ENCODE results near the gene KMT2C. TPM values are rescaled to one million over a fixed set of nuclear protein-coding genes. Genes with fewer than 3 reads are reported as not detected.
A peak's percentile ranks its signal among the peaks of the same experiment; 100 is the strongest.
"Not testable (repeated sequence)": the region's sequence is repeated elsewhere in the genome, so short reads cannot be mapped to it uniquely, and the experiment has no call there.

Gene KMT2C
- total RNA-seq, 1 donor from 2014 or later, result 42.3 TPM

GRCh38 chr7:152443586-152443985 lies 7.8 kb upstream of the KMT2C start:
- H3K27ac ChIP-seq (replicated peaks), result no peak overlapping the region
- no peaks in the 10 kb centered on the region for H3K9me3 ChIP-seq (replicated peaks)
- intact Hi-C loops (cut with micrococcal nuclease), result no loop called here
- no peak for TF ChIP-seq CTCF (IDR thresholded peaks at IDR 0.05; ENCODE audit: borderline replicate concordance)
- H3K27me3 ChIP-seq (ENCODE audit: low read depth), result no peaks in the 10 kb centered on the region
- H3K4me1 ChIP-seq, result no peaks in the 10 kb centered on the region
- H3K36me3 ChIP-seq, result no peaks in the 10 kb centered on the region
- DNase-seq, result no peak
- H3K4me3 ChIP-seq, result no peak overlapping the region

- H3K27me3 ChIP-seq (ENCODE audit: low read depth), result no peaks in the 10 kb centered on the region
- H3K27ac ChIP-seq (replicated peaks), result no peak overlapping the region
- no peaks in the 10 kb centered on the region for H3K36me3 ChIP-seq
- no peak overlapping the region for H3K4me3 ChIP-seq
- no peaks in the 10 kb centered on the region for H3K9me3 ChIP-seq (replicated peaks)
- no peaks in the 10 kb centered on the region for H3K4me1 ChIP-seq
- intact Hi-C loops (cut with micrococcal nuclease), result no loop called here
- TF ChIP-seq CTCF (IDR thresholded peaks at IDR 0.05; ENCODE audit: borderline replicate concordance), result no peak
- DNase-seq, result no peak
Measured at GRCh38 chr7:152442330-152442835, 6.6 kb upstream of the KMT2C start.

- H3K27me3 ChIP-seq (ENCODE audit: low read depth); DNase-seq; intact Hi-C loops (cut with micrococcal nuclease); H3K4me3 ChIP-seq; H3K9me3 ChIP-seq (replicated peaks); H3K4me1 ChIP-seq; H3K27ac ChIP-seq (replicated peaks); H3K36me3 ChIP-seq: not testable (repeated sequence)
Measured at GRCh38 chr7:152441810-152442209, 6.0 kb upstream of the KMT2C start.

GRCh38 chr7:152441168-152441567 lies 5.4 kb upstream of the KMT2C start:
- H3K9me3 ChIP-seq (replicated peaks); H3K27ac ChIP-seq (replicated peaks); H3K4me3 ChIP-seq; DNase-seq; H3K4me1 ChIP-seq; H3K27me3 ChIP-seq (ENCODE audit: low read depth); intact Hi-C loops (cut with micrococcal nuclease); H3K36me3 ChIP-seq: not testable (repeated sequence)

GRCh38 chr7:152438017-152438416 lies 2.2 kb upstream of the KMT2C start:
- H3K36me3 ChIP-seq; DNase-seq; H3K27ac ChIP-seq (replicated peaks); intact Hi-C loops (cut with micrococcal nuclease); H3K27me3 ChIP-seq (ENCODE audit: low read depth); H3K9me3 ChIP-seq (replicated peaks); H3K4me3 ChIP-seq: not testable (repeated sequence)
- H3K4me1 ChIP-seq, result peaks cover 24% of the 10 kb centered on the region

- peak overlapping the region; percentile 92 for H3K4me3 ChIP-seq
- H3K36me3 ChIP-seq; intact Hi-C loops (cut with micrococcal nuclease); H3K9me3 ChIP-seq (replicated peaks); DNase-seq; H3K27me3 ChIP-seq (ENCODE audit: low read depth): not testable (repeated sequence)
- H3K27ac ChIP-seq (replicated peaks), result peak overlapping the region; percentile 99
- H3K4me1 ChIP-seq, result peaks cover 33% of the 10 kb centered on the region
Measured at GRCh38 chr7:152436931-152437575, 1.2 kb upstream of the KMT2C start.

- H3K27me3 ChIP-seq (ENCODE audit: low read depth), result no peaks in the 10 kb centered on the region
- TF ChIP-seq CTCF (IDR thresholded peaks at IDR 0.05; ENCODE audit: borderline replicate concordance), result no peak
- H3K27ac ChIP-seq (replicated peaks), result peak overlapping the region; percentile 99
- H3K36me3 ChIP-seq, result no peaks in the 10 kb centered on the region
- H3K4me1 ChIP-seq, result peaks cover 36% of the 10 kb centered on the region
- H3K9me3 ChIP-seq (replicated peaks), result no peaks in the 10 kb centered on the region
- intact Hi-C loops (cut with micrococcal nuclease), result no loop called here
- peak; percentile 94 for DNase-seq
- H3K4me3 ChIP-seq, result peak overlapping the region; percentile 92
Measured at GRCh38 chr7:152436111-152436930, 518 bp upstream of the KMT2C start.

GRCh38 chr7:152434511-152435383 lies 1.1 kb downstream of the KMT2C start:
- DNase-seq; H3K36me3 ChIP-seq; H3K27me3 ChIP-seq (ENCODE audit: low read depth); H3K9me3 ChIP-seq (replicated peaks); intact Hi-C loops (cut with micrococcal nuclease): not testable (repeated sequence)
- peaks cover 51% of the 10 kb centered on the region for H3K4me1 ChIP-seq
- H3K27ac ChIP-seq (replicated peaks), result peak overlapping the region; percentile 99
- H3K4me3 ChIP-seq, result peak overlapping the region; percentile 92

All from left ventricle myocardium inferior (tissue), 1 donor.